Tibial nerve (tissue), 4 donors: ENCODE data around the gene NUP85.

ENCODE experiments used
- CTCF ChIP-seq, 5 experiments: fragments of 200-600 bp in 3 of 5; fragments of 450-650 bp in 2 of 5; sonication (generic) in 3 of 5; IDR thresholded peaks; one replicate each; pipeline ENCODE4 v1.5.1; 2016 to 2019; ENCODE audit warnings: antibody characterized with exemption in 5 of 5, mild to moderate bottlenecking in 3 of 5, moderate library complexity in 2 of 5
- EP300 ChIP-seq, 2 donors: sonication (generic); formaldehyde crosslinking; IDR thresholded peaks; one replicate each; pipeline ENCODE4 v1.6.1; 2017; ENCODE audit warnings: antibody characterized with exemption in 2 of 2, mild to moderate bottlenecking in 1 of 2

GRCh38 chr17:75168998-75169397 lies 36.5 kb upstream of the NUP85 start:
- TF ChIP-seq CTCF (IDR thresholded peaks at IDR 0.05) (no peak), EP300 (IDR thresholded peaks at IDR 0.05) (no peak)
